AG08395 (cell line): Measurements from ENCODE around the gene MATN4.
"Not testable (repeated sequence)": the region's sequence is repeated elsewhere in the genome, so short reads cannot be mapped to it uniquely, and the experiment has no call there.

Experiments used
- DNase-seq: peaks from one replicate; pipeline ENCODE4 v3.0.0; 2012; ENCODE audit warnings: mixed read lengths, low spot score

The MATN4 gene

GRCh38 chr20:45308117-45308778 lies at the start of gene MATN4:
MATN4 (minus strand) TSS chr20:45308299; CDS start chr20:45305582, 2,717 bp downstream.
- peak; percentile 39 for DNase-seq

- DNase-seq = peak; percentile 59
Measured at GRCh38 chr20:45355209-45356084, 47.3 kb upstream of the MATN4 start.

- DNase-seq = no peak
Measured at GRCh38 chr20:45354423-45355208, 46.5 kb upstream of the MATN4 start.

- DNase-seq = no peak
Measured at GRCh38 chr20:45353746-45354145, 45.6 kb upstream of the MATN4 start.

DNA sequence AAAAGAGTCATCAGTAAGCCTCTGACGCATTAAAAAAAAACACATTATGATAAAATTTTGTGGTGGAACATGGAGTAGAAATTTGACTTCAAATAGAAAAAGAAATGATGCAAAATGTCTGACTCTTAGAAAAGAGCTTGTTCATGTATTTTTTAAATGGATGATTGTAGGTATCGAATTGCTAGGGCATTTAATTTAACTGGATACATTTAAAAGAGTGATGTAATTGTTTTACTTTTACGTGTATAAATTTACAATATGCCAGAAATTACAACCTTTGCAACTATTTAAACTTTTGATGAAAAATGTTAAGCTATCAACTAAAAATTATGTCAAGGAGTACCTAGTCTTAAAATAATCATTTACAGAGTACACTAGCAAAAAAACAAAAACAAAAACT lies 44.6 kb upstream of the MATN4 start:
- no peak for DNase-seq

DNA sequence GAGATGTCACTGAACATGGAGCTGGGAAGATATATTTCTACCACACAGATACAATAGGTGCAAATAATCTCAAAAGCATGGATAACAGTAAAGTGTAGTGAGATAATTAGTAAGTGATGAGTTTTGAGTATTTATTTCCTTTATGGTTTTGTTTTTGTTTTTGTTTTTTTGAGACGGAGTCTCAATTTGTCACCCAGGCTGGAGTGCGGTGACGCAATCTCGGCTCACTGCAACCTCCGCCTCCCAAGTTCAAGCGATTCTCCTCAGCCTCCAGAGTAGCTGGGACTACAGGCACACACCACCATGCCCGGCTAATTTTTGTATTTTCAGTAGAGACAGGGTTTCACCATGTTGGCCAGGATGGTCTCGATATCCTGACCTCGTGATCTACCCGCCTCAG lies 42.7 kb upstream of the MATN4 start:
- DNase-seq = not testable (repeated sequence)

GRCh38 chr20:45350217-45350616 lies 42.1 kb upstream of the MATN4 start:
- no peak for DNase-seq

DNA sequence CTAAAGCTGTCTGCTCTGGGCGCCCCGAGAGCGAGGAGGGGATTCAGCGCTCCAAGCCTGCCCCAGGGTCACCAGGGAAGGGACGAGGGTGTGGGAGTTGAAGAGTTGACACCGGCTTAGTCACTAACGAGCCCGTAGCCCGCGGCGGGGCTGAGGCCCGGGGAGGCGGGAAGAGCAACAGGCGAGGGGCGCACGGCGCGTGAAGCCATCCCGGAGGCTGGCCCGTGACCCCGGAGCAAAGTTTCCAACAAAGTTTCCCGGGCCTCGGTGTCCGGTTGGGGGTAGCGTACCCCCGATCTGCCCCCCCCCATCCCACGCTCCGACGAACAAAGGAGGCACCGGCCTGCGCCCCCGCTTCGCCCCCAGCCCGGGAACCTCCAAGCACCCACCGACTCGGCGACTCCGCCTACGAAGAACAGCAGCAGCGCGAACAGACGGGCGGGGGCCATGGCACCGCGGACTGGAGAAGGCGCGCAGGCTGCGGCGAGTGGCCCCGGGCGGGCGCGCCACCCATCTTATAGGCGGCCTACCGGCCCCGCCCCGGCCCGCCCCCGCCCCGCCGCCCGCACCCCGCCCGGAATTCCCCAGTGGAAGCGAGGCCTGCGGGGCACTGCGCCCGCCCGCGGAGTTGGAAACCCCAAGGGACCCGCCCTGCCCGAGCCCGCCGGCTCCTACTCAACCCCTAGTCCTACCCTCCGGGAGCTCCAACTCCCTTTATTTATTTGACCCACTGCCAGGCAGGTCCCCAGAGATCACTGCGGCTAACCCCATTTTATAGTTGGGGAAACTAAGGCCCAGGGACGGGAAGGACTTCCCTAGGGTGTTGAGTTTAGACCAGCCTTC lies 40.1 kb upstream of the MATN4 start, which contains the start of gene SDC4:
Gene SDC4 (minus strand): TSS at position 489 of the 843 bp plus-strand sequence. CDS start 40 bp downstream, at position 449.
- peak; percentile 88 for DNase-seq

GRCh38 chr20:45347297-45347935 lies 39.3 kb upstream of the MATN4 start:
- DNase-seq = no peak

DNA sequence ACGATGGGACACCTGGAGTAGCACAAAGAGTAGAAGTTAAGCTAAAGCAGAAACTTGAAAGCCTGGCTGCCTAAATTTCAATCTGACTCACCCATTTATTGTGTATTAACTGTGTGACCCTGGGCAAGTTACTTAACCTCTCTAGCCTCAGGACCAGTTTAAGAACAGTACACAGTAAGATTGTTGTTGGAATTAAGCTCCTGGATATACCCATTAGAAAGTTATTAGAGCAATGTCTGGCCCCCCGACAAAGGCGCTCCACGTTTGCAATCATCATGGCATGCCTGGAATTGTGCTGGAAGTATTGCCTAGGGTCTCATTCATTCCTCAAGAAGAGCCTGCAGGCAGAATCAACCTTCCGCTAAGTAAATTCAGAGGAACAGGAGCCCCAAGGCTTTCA lies 38.8 kb upstream of the MATN4 start:
- no peak for DNase-seq

GRCh38 chr20:45346291-45346718 lies 38.2 kb upstream of the MATN4 start:
- no peak for DNase-seq

GRCh38 chr20:45345104-45345936 lies 37.2 kb upstream of the MATN4 start:
- DNase-seq = no peak

GRCh38 chr20:45344168-45344860 lies 36.2 kb upstream of the MATN4 start:
- peak; percentile 85 for DNase-seq

DNA sequence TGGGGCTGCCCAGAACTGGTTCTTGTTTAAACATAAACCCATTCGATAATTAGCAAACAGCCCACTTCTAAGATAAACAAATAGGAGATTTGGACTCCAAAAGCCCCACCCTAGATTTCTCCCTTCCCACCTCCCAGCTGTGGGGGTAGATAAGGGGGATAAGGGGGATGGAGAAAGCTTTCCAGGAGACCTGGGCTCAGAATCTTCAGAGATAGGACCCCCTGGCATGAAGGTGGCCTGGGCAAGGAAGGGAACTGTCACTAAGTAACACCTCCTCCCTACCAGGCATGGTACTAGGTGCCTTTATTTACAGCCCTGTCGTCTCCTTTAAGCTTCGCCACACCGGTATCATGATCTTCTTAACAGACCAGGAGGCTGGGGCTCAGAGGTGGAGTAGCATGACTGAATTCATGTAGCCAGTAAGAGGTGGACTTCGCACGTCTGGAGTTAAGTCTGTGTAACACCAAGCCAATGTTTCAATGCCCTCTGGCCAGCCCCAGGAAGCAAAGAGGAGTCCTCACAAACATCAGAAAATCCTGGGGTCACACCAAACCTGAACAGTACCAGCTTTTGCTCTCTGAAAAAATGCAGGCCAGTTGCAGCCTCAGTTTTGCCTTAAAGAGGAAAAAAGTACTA lies 35.6 kb upstream of the MATN4 start:
- DNase-seq = no peak

GRCh38 chr20:45342855-45343531 lies 34.9 kb upstream of the MATN4 start:
- no peak for DNase-seq

DNA sequence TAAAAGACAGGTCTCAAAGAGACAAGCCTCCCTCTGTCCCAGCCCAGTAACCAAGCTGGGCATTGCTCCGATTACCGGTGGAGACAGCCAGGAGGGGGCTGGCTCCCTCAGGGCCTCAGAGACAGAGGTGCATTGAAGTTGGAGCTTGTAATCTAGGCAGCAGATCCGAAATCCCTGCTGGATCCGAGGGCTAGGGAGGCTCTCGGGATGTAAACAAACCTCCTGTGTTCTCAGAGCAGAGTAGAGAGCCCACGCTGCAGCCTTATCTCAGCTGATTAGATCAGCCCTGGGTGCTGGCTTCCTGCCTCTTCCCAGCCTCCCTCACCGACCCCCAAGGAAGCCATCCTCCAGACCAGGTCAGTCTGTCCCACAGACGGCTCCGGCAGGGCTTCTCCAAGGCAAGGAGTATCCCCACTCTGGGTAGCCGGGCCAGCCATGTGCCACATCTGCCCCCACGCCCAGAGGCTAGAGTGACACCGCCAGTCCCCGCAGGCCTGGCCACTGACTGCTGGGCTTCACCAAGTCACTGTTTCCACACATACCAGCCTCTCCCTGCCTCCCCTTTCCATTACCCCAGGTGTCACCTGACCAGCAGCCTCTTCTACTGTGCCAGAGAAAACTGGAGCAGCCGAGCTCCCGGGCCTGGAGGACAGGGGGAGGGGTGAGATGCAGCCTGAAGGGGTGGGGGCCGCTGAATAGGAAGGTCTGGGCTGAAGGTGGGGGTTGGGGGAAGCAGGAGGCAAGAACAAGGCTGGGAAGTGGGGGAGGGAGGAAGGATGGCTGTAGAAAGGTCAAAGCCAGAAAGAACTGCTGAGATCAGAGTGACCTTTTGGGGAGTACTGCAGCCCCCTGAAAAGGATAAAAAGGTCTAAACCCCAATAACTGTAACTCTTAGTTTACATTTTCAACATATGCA lies 34.1 kb upstream of the MATN4 start:
- peak; percentile 55 for DNase-seq

GRCh38 chr20:45341579-45341938 lies 33.5 kb upstream of the MATN4 start:
- DNase-seq = no peak
